HG03045 (cell line): ENCODE data around the gene BCO1.

ENCODE experiments used
- ATAC-seq: cut with Tn5 transposase; IDR thresholded peaks from one replicate; pipeline ENCODE4 v1.9.1; 2021; ENCODE audit warnings: mild to moderate bottlenecking, moderate library complexity; ENCODE audit not compliant: unreplicated experiment

The BCO1 gene

GRCh38 chr16:81231014-81231413 lies 7.5 kb upstream of the BCO1 start:
- ATAC-seq: no peak

GRCh38 chr16:81232740-81233367 lies 5.6 kb upstream of the BCO1 start:
- ATAC-seq: no peak

GRCh38 chr16:81237282-81237681 lies 1.2 kb upstream of the BCO1 start:
- no peak for ATAC-seq

- ATAC-seq: no peak
Observed at GRCh38 chr16:81237942-81238295, 570 bp upstream of the BCO1 start.

GRCh38 chr16:81239367-81240121 lies 1.1 kb downstream of the BCO1 start:
- no peak for ATAC-seq

GRCh38 chr16:81241706-81242105 lies 3.2 kb downstream of the BCO1 start:
- no peak for ATAC-seq

- no peak for ATAC-seq
Observed at GRCh38 chr16:81242977-81243618, 4.6 kb downstream of the BCO1 start.

- no peak for ATAC-seq
Observed at GRCh38 chr16:81243942-81244341, 5.5 kb downstream of the BCO1 start.

- no peak for ATAC-seq
Observed at GRCh38 chr16:81251871-81252270, 13.4 kb downstream of the BCO1 start.

- no peak for ATAC-seq
Observed at GRCh38 chr16:81253141-81253540, 14.7 kb downstream of the BCO1 start.

GRCh38 chr16:81254922-81255526 lies 16.5 kb downstream of the BCO1 start:
- no peak for ATAC-seq

- ATAC-seq: no peak
Observed at GRCh38 chr16:81259916-81260315, 21.4 kb downstream of the BCO1 start.

- ATAC-seq: no peak
Observed at GRCh38 chr16:81261049-81261648, 22.7 kb downstream of the BCO1 start.

GRCh38 chr16:81263470-81264220 lies 25.2 kb downstream of the BCO1 start:
- ATAC-seq: no peak

- no peak for ATAC-seq
Observed at GRCh38 chr16:81264386-81264785, 25.9 kb downstream of the BCO1 start.

- ATAC-seq: no peak
Observed at GRCh38 chr16:81265052-81265451, 26.6 kb downstream of the BCO1 start.

GRCh38 chr16:81265658-81266451 lies 27.4 kb downstream of the BCO1 start:
- no peak for ATAC-seq

GRCh38 chr16:81266680-81267095 lies 28.2 kb downstream of the BCO1 start:
- no peak for ATAC-seq

GRCh38 chr16:81268509-81268908 lies 30.0 kb downstream of the BCO1 start:
- no peak for ATAC-seq
